SK-N-SH (cell line): ENCODE data around the gene TXN2. TPM values are rescaled to one million over a fixed set of nuclear protein-coding genes. Genes with fewer than 3 reads are reported as not detected.

Experiments used
- CTCF ChIA-PET: fragments of 300-600, 350-600 bp; formaldehyde crosslinking; extraction: SDS; loops from one replicate; lab custom pipeline; 2021; lab: Yijun Ruan, JAX
- POLR2A ChIA-PET: fragments of 350-600 bp; sonication (Branson Sonifier 250); formaldehyde crosslinking; extraction: SDS; loops from one replicate; lab custom pipeline; 2020; ENCODE audit warnings: antibody characterized with exemption, inconsistent platforms; lab: Yijun Ruan, JAX
- DNase-seq: peaks from one replicate; pipeline ENCODE4 v3.0.0; 2012
- H2AFZ ChIP-seq: fragments of 200-600 bp; sonication (generic); 2 replicates; pipeline ENCODE4 v1.8.1; 2016; ENCODE audit warnings: antibody characterized with exemption, mild to moderate bottlenecking, low read depth
- H3F3A ChIP-seq: fragments of 200-600 bp; sonication (generic); replicated peaks from 2 replicates; pipeline ENCODE3; 2016; ENCODE audit warnings: antibody characterized with exemption, mild to moderate bottlenecking; ENCODE audit not compliant: insufficient read depth
- H3K27ac ChIP-seq, 2 experiments: fragments of 200-500 bp in 1 of 2; fragments of 200-600 bp in 1 of 2; sonication (Bioruptor generic) in 1 of 2; sonication (generic), shearing (Covaris generic) in 1 of 2; 2 replicates each; pipeline versions ENCODE4 v1.5.1 to v1.6.1; 2014 to 2016; ENCODE audit warnings: low read depth in 2 of 2, inconsistent platforms in 1 of 2, low read length in 1 of 2, mild to moderate bottlenecking in 1 of 2, mixed read lengths in 1 of 2
- H3K27me3 ChIP-seq: fragments of 200-600 bp; sonication (generic), shearing (Covaris generic); 2 replicates; pipeline ENCODE4 v1.6.1; 2016; ENCODE audit warnings: mixed run types; ENCODE audit not compliant: insufficient read depth
- H3K36me3 ChIP-seq, 2 experiments: fragments of 200-500 bp in 1 of 2; fragments of 200-600 bp in 1 of 2; sonication (Bioruptor generic) in 1 of 2; sonication (generic) in 1 of 2; replicated peaks in 1 of 2; 2 replicates each; pipeline versions ENCODE3 to v1.5.1; 2014 to 2016; ENCODE audit warnings: low read length in 1 of 2, mild to moderate bottlenecking in 1 of 2; ENCODE audit not compliant: insufficient read depth in 2 of 2, control insufficient read depth in 1 of 2
- H3K4me1 ChIP-seq, 2 experiments: fragments of 200-500 bp in 1 of 2; fragments of 200-600 bp in 1 of 2; sonication (Bioruptor generic) in 1 of 2; sonication (generic), shearing (Covaris generic) in 1 of 2; 2 replicates each; pipeline versions ENCODE4 v1.5.1 to v1.6.1; 2014 to 2016; ENCODE audit warnings: low read depth in 1 of 2, low read length in 1 of 2, mixed run types in 1 of 2; ENCODE audit not compliant: insufficient read depth in 2 of 2, control insufficient read depth in 1 of 2
- H3K4me2 ChIP-seq: fragments of 200-600 bp; sonication (generic), shearing (Covaris generic); 2 replicates; pipeline ENCODE4 v1.6.1; 2017; ENCODE audit warnings: mixed run types
- H3K4me3 ChIP-seq, 2 experiments: fragments of 200-500 bp in 1 of 2; fragments of 200-600 bp in 1 of 2; sonication (Bioruptor generic) in 1 of 2; sonication (generic), shearing (Covaris generic) in 1 of 2; 2 replicates each; pipeline versions ENCODE4 v1.5.1 to v1.8.1; 2014 to 2016; ENCODE audit warnings: low read depth in 2 of 2, inconsistent platforms in 1 of 2, low read length in 1 of 2, mild to moderate bottlenecking in 1 of 2, mixed read lengths in 1 of 2, moderate library complexity in 1 of 2
- H3K79me2 ChIP-seq: fragments of 200-600 bp; sonication (generic); 2 replicates; pipeline ENCODE4 v1.8.1; 2017; ENCODE audit warnings: mild to moderate bottlenecking; ENCODE audit not compliant: insufficient read depth
- H3K9ac ChIP-seq: fragments of 200-600 bp; sonication (generic); 2 replicates; pipeline ENCODE4 v1.6.1; 2017; ENCODE audit warnings: mixed run types
- H3K9me2 ChIP-seq: fragments of 200-600 bp; sonication (generic); 2 replicates; pipeline ENCODE4 v1.6.1; 2017; ENCODE audit warnings: mixed run types
- H3K9me3 ChIP-seq: fragments of 200-600 bp; sonication (generic); 2 replicates; pipeline ENCODE4 v1.6.1; 2017; ENCODE audit warnings: mixed run types, mild to moderate bottlenecking, moderate library complexity
- H4K20me1 ChIP-seq: fragments of 200-600 bp; sonication (generic); 2 replicates; pipeline ENCODE4 v1.6.1; 2017; ENCODE audit warnings: mild to moderate bottlenecking, mixed run types; ENCODE audit not compliant: insufficient read depth
- FOSL2 ChIP-seq: IDR thresholded peaks from 2 replicates; pipeline ENCODE4 v1.4.0; 2012; ENCODE audit warnings: low read depth, mild to moderate bottlenecking, moderate library complexity, borderline replicate concordance
- GABPA ChIP-seq: IDR thresholded peaks from 2 replicates; pipeline ENCODE4 v1.4.0; 2012; ENCODE audit warnings: low read depth, mild to moderate bottlenecking
- GATA2 ChIP-seq: sonication (generic); formaldehyde crosslinking; IDR thresholded peaks from 2 replicates; pipeline ENCODE4 v1.5.0; 2020; ENCODE audit warnings: mild to moderate bottlenecking, missing genetic modification reagents
- NRF1 ChIP-seq: IDR thresholded peaks from 2 replicates; pipeline ENCODE4 v1.6.1; 2012; ENCODE audit warnings: low read depth, mild to moderate bottlenecking, low read length
- PBX3 ChIP-seq: IDR thresholded peaks from 2 replicates; pipeline ENCODE4; 2012
- RAD21 ChIP-seq: IDR thresholded peaks from 2 replicates; pipeline ENCODE4 v1.6.1; 2012; ENCODE audit warnings: mild to moderate bottlenecking, low read length
- REST ChIP-seq: IDR thresholded peaks from 2 replicates; pipeline ENCODE4 v1.6.1; 2012; ENCODE audit warnings: mild to moderate bottlenecking, low read depth, low read length, moderate library complexity
- SIN3A ChIP-seq: IDR thresholded peaks from 2 replicates; pipeline ENCODE4 v1.6.1; 2012; ENCODE audit warnings: low read depth, mild to moderate bottlenecking, low read length, moderate library complexity, borderline replicate concordance
- TAF1 ChIP-seq: IDR thresholded peaks from 2 replicates; pipeline ENCODE4 v1.6.1; 2012; ENCODE audit warnings: low read depth, mild to moderate bottlenecking, low read length, moderate library complexity, borderline replicate concordance
- USF2 ChIP-seq: fragments of 150-350 bp; IDR thresholded peaks from 2 replicates; pipeline ENCODE4 v1.6.1; 2017; ENCODE audit warnings: antibody characterized with exemption, low read length, low read depth, borderline replicate concordance
- YY1 ChIP-seq: IDR thresholded peaks from 2 replicates; pipeline ENCODE4 v1.4.0; 2012; ENCODE audit warnings: low read depth, mild to moderate bottlenecking
- WGBS: methylation state at CpG from one replicate; pipeline ENCODE4 v1.1.6; 2017; ENCODE audit warnings: low lambda C conversion rate; 5-methylcytosine and 5-hydroxymethylcytosine counted together
- polyA plus RNA-seq, 3 experiments: library from polyadenylated mRNA; depleted of rRNA; stranded (reverse); fragments of >200 nt; gene quantifications; 2 replicates each; pipeline ENCODE4 v1.2.3, GENCODE V29; 2012
- TF ChIP-seq, protein P1 (sequence below): fragments of 200-600 bp; sonication (generic); IDR thresholded peaks from 2 replicates; pipeline ENCODE4 v1.6.1; 2017; ENCODE audit warnings: antibody characterized with exemption, mild to moderate bottlenecking, moderate library complexity

TXN2 gene
- polyA plus RNA-seq, 1 of the 3 experiments (the other 2 are of a cell fraction) = 251 TPM

- peaks cover 47% of the 10 kb centered on the region for H3F3A ChIP-seq
- no peaks in the 10 kb centered on the region for H3K9me3 ChIP-seq
- TF ChIP-seq, protein P1, sequence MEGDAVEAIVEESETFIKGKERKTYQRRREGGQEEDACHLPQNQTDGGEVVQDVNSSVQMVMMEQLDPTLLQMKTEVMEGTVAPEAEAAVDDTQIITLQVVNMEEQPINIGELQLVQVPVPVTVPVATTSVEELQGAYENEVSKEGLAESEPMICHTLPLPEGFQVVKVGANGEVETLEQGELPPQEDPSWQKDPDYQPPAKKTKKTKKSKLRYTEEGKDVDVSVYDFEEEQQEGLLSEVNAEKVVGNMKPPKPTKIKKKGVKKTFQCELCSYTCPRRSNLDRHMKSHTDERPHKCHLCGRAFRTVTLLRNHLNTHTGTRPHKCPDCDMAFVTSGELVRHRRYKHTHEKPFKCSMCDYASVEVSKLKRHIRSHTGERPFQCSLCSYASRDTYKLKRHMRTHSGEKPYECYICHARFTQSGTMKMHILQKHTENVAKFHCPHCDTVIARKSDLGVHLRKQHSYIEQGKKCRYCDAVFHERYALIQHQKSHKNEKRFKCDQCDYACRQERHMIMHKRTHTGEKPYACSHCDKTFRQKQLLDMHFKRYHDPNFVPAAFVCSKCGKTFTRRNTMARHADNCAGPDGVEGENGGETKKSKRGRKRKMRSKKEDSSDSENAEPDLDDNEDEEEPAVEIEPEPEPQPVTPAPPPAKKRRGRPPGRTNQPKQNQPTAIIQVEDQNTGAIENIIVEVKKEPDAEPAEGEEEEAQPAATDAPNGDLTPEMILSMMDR = no peak
- no peak for TF ChIP-seq YY1
- no peak for TF ChIP-seq TAF1
- no peak for TF ChIP-seq GATA2 (CRISPR knock-in tag)
- no peak for TF ChIP-seq SIN3A
- no peak for TF ChIP-seq REST
- TF ChIP-seq GABPA = no peak
- no peak for TF ChIP-seq FOSL2
- no peak for TF ChIP-seq RAD21
- no peak for TF ChIP-seq NRF1
- no peak for TF ChIP-seq USF2
- TF ChIP-seq PBX3 = no peak
- no peak overlapping the region; the same call in 1 of the 2 replicates for H3K9ac ChIP-seq
- ChIA-PET CTCF (interaction anchor here (0.5 to 16.8 kb wide), 11 partner anchors 9 to 406 kb away, joined by 3 to 329 read pairs (median 16); partner anchors contain the start of gene TXN2), POLR2A (no interaction called here)
- no peak for DNase-seq
- peaks cover 28% of the 10 kb centered on the region for H3K79me2 ChIP-seq
- H3K27me3 ChIP-seq = no peaks in the 10 kb centered on the region
- H3K4me3 ChIP-seq = no peak overlapping the region
- H3K4me2 ChIP-seq = no peak overlapping the region
- WGBS = 86% methylated on average over 13 of the region's 14 CpGs
- peaks cover 8% of the 10 kb centered on the region in 2 experiments for H3K36me3 ChIP-seq
- no peak overlapping the region for H2AFZ ChIP-seq
- peak overlapping the region in 1 of 2 experiments; percentile 100; a peak in 1 of 4 replicates for H3K27ac ChIP-seq
- no peaks in the 10 kb centered on the region for H4K20me1 ChIP-seq
- no peaks in the 10 kb centered on the region for H3K9me2 ChIP-seq
- H3K4me1 ChIP-seq = peaks cover 3 to 53% of the 10 kb centered on the region in 2 experiments; a peak in 3 of 4 replicates
Observed at GRCh38 chr22:36469094-36469710, 12.2 kb downstream of the TXN2 start.
